ENCODE measurements around the gene MCF2L2.
"Not testable (repeated sequence)": the region's sequence is repeated elsewhere in the genome, so short reads cannot be mapped to it uniquely, and the experiment has no call there.

The MCF2L2 gene

DNA sequence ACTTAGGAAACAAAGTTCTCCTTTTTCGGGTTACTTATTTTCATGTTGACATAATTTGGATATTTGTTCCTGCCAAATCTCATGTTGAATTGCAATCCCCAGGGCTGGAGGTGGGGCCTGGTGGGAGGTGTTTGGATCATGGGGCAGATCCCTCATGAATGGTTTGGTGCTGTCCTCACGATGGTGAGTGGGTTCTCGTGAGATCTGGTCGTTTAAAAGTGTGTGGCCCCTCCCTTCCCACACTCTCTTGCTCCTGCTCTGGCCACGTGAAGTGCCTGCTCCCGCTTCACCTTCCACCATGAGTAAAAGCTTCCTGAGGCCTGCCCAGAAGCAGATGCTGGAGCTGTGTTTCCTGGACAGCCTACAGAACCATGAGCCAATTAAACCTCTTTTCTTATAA, 43.7 kb upstream of the MCF2L2 start:
- TF ChIP-seq, protein P1, sequence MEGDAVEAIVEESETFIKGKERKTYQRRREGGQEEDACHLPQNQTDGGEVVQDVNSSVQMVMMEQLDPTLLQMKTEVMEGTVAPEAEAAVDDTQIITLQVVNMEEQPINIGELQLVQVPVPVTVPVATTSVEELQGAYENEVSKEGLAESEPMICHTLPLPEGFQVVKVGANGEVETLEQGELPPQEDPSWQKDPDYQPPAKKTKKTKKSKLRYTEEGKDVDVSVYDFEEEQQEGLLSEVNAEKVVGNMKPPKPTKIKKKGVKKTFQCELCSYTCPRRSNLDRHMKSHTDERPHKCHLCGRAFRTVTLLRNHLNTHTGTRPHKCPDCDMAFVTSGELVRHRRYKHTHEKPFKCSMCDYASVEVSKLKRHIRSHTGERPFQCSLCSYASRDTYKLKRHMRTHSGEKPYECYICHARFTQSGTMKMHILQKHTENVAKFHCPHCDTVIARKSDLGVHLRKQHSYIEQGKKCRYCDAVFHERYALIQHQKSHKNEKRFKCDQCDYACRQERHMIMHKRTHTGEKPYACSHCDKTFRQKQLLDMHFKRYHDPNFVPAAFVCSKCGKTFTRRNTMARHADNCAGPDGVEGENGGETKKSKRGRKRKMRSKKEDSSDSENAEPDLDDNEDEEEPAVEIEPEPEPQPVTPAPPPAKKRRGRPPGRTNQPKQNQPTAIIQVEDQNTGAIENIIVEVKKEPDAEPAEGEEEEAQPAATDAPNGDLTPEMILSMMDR (IDR thresholded peaks at IDR 0.05; ENCODE audit: extremely low read depth, insufficient read depth, missing control alignments) = no peak
- in situ Hi-C loops (cut with MboI; ENCODE audit: low pct_unique_long_range_greater_than_20kb, low sequenced_read_pairs, unreplicated experiment) = loop anchor here (10.0 kb wide), 1 partner anchor 293 kb away; no protein-coding TSS in a partner anchor
- no peak for DNase-seq (ENCODE audit: low spot score)

DNA sequence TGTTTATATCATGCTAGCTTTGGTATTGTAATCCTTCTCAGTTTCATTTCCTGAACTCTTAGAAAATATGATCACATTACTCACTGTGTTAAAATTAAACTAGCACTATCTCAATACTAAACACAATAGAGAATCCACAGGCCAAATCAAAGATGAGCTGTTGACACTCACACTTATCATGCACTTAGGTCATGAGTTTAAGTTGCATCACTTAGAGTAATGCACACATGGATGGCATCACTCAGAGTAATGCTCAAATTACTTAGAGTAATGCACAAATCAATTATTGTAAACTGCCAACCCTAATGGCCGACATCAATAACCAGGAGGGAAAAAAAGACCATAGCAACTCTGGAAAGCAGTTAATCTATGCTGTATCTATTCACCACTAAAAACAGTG, 40.0 kb upstream of the MCF2L2 start:
- in situ Hi-C loops (cut with MboI; ENCODE audit: low pct_unique_long_range_greater_than_20kb, low sequenced_read_pairs, unreplicated experiment) = no loop called here

DNA sequence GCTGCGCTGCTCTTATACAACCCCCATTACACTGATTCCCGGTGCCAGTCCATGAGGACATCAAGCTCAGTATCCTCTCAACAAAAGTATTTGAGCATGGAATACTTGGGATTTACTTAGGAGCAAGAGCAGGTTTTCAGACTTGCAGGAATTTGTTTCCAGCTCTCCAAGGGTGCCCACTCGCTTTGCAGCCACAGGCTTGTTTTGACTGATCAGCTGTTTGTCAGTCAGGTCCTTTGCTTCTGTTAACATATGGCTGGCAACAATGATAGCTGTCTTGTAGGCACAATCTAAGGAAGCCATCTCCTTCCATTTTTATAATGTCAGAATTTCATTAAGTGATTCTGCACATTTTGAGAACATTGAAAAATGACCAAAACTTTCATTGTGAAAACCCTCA, 38.2 kb upstream of the MCF2L2 start:
- in situ Hi-C loops (cut with MboI; ENCODE audit: low pct_unique_long_range_greater_than_20kb, low sequenced_read_pairs, unreplicated experiment) = no loop called here
- TF ChIP-seq, protein P1 (IDR thresholded peaks at IDR 0.05; ENCODE audit: extremely low read depth, insufficient read depth, missing control alignments) = no peak
- DNase-seq (ENCODE audit: low spot score) = no peak

More for the DNA sequence above, 40.0 kb upstream of the MCF2L2 start:
- TF ChIP-seq, protein P1 (IDR thresholded peaks at IDR 0.05; ENCODE audit: extremely low read depth, insufficient read depth, missing control alignments) = no peak
- no peak for DNase-seq (ENCODE audit: low spot score)

DNA sequence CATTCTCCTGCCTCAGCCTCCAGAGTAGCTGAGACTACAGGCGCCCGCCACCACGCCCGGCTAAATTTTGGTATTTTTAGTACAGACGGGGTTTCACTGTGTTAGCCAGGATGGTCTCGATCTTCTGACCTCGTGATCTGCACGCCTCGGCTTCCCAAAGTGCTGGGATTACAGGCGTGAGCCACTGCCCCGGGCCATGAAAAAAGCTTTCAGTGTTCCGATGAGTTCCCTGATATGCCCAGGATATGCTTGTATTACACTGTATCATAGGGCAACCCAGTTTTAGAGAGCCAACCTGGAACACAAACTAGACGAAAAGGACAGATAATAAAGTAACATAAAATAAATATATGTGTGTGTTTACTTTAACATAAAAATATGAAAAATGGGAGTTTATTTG, 37.3 kb upstream of the MCF2L2 start:
- in situ Hi-C loops (cut with MboI; ENCODE audit: low pct_unique_long_range_greater_than_20kb, low sequenced_read_pairs, unreplicated experiment); DNase-seq (ENCODE audit: low spot score): not testable (repeated sequence)

DNA sequence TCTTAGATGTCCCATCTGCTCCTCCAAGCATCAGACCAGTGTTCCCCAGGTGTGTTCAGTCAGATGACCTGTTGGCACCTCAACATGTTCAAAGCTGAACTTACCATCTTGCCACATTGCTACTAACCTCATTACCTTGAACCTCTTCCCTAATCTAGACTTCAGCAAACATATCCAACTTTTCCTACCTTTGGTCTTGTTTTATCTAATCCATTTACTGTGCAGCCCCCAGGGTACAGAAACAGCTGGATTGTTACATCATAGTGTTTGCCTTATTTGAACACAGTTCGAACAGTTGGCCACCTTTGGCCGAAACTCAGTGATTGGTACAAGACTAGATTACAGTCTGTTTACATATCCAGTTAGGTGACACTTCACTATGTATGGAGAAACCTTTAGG, 36.1 kb upstream of the MCF2L2 start:
- TF ChIP-seq, protein P1 (IDR thresholded peaks at IDR 0.05; ENCODE audit: extremely low read depth, insufficient read depth, missing control alignments) = no peak
- no peak for DNase-seq (ENCODE audit: low spot score)
- in situ Hi-C loops (cut with MboI; ENCODE audit: low pct_unique_long_range_greater_than_20kb, low sequenced_read_pairs, unreplicated experiment) = no loop called here

DNA sequence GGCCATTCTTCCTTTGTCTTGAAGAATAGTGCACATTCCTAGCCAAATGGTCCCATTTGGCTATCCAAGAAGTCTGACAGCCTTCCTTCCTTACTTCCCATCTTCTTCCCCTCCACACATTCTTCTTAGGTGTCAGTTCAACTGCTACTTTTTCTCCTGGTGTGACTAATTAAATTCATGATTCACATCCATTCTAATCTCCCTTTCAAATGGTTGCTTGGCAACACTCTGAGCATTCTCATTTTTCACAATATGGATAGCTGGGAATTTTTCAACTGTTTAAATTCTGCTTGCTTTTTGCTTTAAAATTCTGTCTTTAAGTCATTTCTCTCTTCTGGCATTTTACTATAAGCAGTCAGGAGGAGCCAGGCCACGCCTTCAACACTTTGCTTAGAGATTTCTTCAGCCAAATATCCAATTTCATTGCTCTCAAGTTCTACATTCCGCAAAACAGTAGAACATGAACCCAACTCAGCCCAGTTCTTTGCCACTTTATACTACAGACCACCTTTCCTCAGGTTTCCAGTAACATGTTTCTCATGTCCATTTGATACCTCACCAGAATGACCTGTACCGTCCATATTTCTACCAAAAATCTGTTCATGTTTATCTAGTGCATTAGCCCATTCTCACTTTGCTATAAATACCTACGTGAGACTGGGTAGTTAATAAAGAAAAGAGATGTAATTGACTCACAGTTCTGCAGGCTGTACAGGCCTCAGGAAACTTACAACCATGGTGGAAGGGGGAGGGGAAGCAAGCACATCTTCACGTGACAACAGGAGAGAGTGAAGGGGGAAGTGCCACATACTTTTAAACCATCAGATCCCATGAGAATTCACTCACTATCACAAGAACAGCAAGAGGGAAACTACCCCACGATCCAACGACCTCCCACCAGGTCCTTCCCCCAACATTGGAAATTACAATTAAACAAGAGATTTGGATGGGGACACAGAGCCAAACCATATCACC, 31.9 kb upstream of the MCF2L2 start:
- no peak for DNase-seq (ENCODE audit: low spot score)
- TF ChIP-seq, protein P1 (IDR thresholded peaks at IDR 0.05; ENCODE audit: extremely low read depth, insufficient read depth, missing control alignments) = no peak
- in situ Hi-C loops (cut with MboI; ENCODE audit: low pct_unique_long_range_greater_than_20kb, low sequenced_read_pairs, unreplicated experiment) = no loop called here

DNA sequence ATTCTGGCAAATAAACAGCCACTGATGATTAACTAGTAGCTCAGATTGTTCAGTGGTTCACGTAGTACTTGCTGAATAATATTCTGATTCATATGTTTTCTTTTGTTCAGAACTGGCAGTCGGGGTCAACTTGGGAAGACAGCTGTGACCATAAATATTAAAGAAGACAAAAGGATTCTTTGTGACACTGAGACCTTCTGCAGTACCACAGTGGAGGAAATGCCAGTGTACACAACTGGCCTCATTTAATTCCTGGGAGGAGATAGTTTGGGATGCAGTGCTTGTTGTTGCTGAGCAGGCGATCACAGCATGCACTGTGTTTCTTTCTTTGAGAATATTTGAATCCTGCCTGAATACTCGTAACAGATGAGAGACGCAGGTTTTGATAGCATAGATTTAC, 26.7 kb upstream of the MCF2L2 start:
- in situ Hi-C loops (cut with MboI; ENCODE audit: low pct_unique_long_range_greater_than_20kb, low sequenced_read_pairs, unreplicated experiment) = no loop called here
- DNase-seq (ENCODE audit: low spot score) = no peak
- TF ChIP-seq, protein P1 (IDR thresholded peaks at IDR 0.05; ENCODE audit: extremely low read depth, insufficient read depth, missing control alignments) = no peak
